K562 (cell line): Measurements from ENCODE around the gene TANK. TPM values are rescaled to one million over a fixed set of nuclear protein-coding genes. Genes with fewer than 3 reads are reported as not detected.

Experiments
- ZNF277 ChIP-seq: fragments of 250-450 bp; sonication (Bioruptor Pico); IDR thresholded peaks from 2 replicates; pipeline ENCODE4 v1.8.0; 2022; ENCODE audit warnings: inconsistent platforms, mild to moderate bottlenecking, moderate library complexity, borderline replicate concordance
- ZNF407 ChIP-seq: fragments of 450-650 bp; IDR thresholded peaks from 2 replicates; pipeline ENCODE4 v1.6.1; 2016; ENCODE audit warnings: low read depth
- ZNF764 ChIP-seq: fragments of 250-450 bp; sonication (Bioruptor Pico); IDR thresholded peaks from 2 replicates; pipeline ENCODE4 v1.4.0; 2020; ENCODE audit warnings: low read depth, mild to moderate bottlenecking, moderate library complexity
- ZNF785 ChIP-seq: fragments of 250-450 bp; sonication (Bioruptor Pico); IDR thresholded peaks from 2 replicates; pipeline ENCODE4 v1.4.0; 2020; ENCODE audit warnings: mild to moderate bottlenecking
- polyA plus RNA-seq, 8 experiments: library from polyadenylated mRNA; depleted of rRNA in 4 of 8; stranded (reverse) in 5 of 8; unstranded in 3 of 8; fragments of >200 nt; fragmentation: Nextera tagmentation in 2 of 8; fragmentation: Illumina TruSeq in 1 of 8; extraction: Ambion mirVana in 2 of 8; extraction: Trizol in 1 of 8; gene quantifications; 2 replicates each; pipeline versions ENCODE4 v1.2.1 to v1.2.3, GENCODE V29; 2011 to 2014; ENCODE audit warnings: inconsistent platforms in 1 of 8, missing spikeins in 1 of 8
- total RNA-seq, 7 experiments: library from RNA; depleted of rRNA in 6 of 7; stranded (reverse); fragments of >200 nt in 6 of 7; fragmentation: Illumina TruSeq in 2 of 7; extraction: Trizol in 2 of 7; gene quantifications; 2 replicates each; pipeline versions ENCODE4 v1.2.1 to v1.2.3, GENCODE V29; 2011 to 2021; ENCODE audit warnings: low replicate concordance in 1 of 7

TANK gene
- total and polyA plus RNA-seq, 9 of the 15 experiments (the other 6 are each of a cell fraction or from before 2014, with no cell fraction given): 43.0 to 91.5 (median 54.4) TPM

- TF ChIP-seq ZNF277 (no peak), ZNF407 (no peak), ZNF785 (CRISPR knock-in tag) (no peak), ZNF764 (CRISPR knock-in tag) (no peak)
These were observed 962 bp downstream of the TANK start (continued) for GRCh38 chr2:161161074-161161706.
